Skin epidermis (tissue), 12 donors: ENCODE data around the gene GEMIN2.
"Not testable (repeated sequence)": the region's sequence is repeated elsewhere in the genome, so short reads cannot be mapped to it uniquely, and the experiment has no call there.

Source experiments
- H3K27ac ChIP-seq, 21 experiments: fragments of 200-600 bp; sonication (generic) in 11 of 21; one replicate each; pipeline ENCODE4 v1.5.0; 2020; ENCODE audit warnings: mild to moderate bottlenecking in 3 of 21, inconsistent platforms in 2 of 21, moderate library complexity in 2 of 21
- H3K4me3 ChIP-seq, 7 experiments: fragments of 200-600 bp; sonication (generic) in 2 of 7; one replicate each; pipeline ENCODE4 v1.5.0; 2020; ENCODE audit warnings: inconsistent platforms in 2 of 7, mild to moderate bottlenecking in 2 of 7, moderate library complexity in 1 of 7

Gene GEMIN2, protein sequence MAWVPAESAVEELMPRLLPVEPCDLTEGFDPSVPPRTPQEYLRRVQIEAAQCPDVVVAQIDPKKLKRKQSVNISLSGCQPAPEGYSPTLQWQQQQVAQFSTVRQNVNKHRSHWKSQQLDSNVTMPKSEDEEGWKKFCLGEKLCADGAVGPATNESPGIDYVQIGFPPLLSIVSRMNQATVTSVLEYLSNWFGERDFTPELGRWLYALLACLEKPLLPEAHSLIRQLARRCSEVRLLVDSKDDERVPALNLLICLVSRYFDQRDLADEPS

DNA sequence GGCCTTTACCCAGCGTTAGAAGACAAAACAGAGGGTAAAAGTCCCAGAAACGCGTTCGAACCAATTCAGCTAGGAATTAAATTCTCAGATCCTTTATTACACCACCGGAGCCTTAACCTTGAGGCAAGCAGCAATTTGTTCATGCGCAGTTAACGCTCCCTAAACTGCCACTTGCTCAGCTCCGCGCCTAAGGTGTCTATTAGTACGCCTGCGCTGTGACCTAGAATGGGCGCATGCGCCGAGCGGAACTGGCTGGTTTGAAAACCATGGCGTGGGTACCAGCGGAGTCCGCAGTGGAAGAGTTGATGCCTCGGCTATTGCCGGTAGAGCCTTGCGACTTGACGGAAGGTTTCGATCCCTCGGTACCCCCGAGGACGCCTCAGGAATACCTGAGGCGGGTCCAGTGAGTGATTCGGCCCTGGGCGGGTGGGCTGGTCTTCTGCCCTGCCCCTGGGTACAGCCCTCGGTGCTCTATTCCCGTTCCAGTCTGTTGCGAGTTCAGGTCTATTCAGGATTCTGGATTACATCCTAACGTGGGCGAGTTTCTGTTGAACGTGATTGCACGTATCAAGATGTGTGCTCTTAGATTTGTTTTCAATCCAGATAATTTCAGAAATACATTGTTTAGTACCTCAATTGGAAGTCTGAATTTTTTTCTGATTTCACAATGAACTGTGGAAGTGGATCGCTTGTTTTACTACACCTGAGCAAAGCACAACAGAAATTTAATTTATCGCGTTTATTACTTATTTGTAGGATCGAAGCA is at the start of gene GEMIN2:
Gene GEMIN2 (plus strand): TSS at position 251 of the 766 bp plus-strand sequence. CDS start 16 bp downstream, at position 267.
- H3K4me3 ChIP-seq: peak within 1 kb of the TSS; percentile 53 to 85 (median 65)
- H3K27ac ChIP-seq: peak within 1 kb of the TSS in 20 of 21 experiments; percentile 8 to 85 (median 66)

DNA sequence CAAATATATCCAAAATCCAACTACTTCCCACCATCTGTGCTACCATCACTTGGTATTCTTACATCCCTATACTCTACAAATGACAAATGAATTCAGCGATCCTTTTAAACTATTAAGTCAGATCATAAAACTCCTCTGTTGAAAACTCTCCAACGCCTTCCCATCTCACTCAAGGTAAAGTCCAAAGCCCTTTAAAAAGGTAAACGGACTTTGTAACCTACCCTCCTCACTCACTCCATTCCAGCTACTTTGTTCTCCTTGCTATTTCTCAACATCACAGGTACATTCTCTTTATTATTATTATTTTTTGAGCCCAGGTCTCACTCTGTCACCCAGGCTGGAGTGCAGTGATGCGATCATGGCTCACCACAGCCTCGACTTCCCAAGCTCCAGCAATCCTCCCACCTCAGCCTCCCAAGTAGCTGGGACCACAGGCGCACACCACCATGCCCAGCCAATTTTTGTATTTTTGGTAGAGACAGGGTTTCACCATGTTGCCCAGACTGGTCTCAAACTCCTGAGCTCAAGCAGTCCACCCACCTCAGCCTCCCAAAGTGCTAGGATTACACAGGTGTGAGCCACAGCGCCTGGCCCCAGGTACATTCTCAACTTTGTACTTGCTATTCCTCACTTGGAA is 44.8 kb upstream of the GEMIN2 start:
- H3K4me3 ChIP-seq, H3K27ac ChIP-seq: not testable (repeated sequence)

DNA sequence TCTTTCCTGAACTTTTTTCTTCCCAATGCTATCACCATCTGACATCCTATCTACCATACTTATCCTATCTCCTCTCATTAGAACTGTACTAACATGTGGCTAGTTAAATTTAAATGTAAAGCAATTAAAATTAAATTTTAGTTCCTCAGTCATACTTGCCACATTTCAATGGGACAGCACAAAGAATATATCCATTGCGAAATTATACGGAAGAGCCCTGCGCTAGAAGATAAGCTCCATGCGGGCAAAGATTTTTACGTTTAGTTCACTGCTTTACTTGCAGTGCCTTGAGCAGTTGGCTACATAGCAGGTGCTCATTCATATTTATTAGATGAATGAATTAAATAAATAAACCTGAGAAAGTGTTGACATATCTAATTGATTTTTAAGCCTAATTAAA is 44.2 kb upstream of the GEMIN2 start:
- H3K4me3 ChIP-seq: no peak overlapping the region
- no peak overlapping the region for H3K27ac ChIP-seq

DNA sequence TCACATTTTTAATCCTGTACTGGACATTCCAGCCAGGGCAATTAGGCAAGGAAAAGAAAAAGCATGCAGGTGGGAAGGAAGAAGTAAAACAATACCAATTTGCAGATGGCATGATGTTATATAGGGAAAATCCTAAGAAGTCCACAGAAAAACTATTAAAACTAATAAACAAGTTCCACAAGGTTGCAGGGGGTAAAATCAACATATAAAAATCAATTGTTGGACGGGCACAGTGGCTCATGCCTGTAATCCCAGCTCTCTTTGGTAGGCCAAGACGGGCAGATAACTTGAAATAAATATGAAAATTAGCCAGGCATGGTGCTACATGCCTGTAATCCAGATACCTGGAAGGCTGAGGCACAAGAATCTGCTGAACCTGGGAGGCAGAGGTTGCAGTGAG is 43.0 kb upstream of the GEMIN2 start:
- H3K4me3 ChIP-seq: no peak overlapping the region
- H3K27ac ChIP-seq: no peak overlapping the region

DNA sequence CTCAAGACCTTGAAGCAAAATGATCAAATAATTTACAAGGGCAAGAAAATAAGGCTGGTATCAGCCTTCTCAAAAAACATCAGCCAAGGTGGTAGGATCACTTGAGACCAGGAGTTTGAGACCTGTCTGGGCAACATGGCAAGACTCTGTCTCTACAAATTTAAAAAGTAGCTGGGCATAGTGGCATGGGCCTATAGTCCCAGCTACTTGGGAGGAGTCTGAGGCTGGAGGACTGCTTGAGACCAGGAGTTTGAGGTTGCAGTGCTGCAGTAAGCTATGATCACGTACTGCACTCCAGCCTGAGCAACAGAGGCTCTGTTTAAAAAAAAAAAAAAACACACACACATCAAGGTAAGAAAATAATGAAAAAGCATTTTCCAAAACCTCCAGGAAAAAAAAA is 33.2 kb upstream of the GEMIN2 start:
- Histone ChIP-seq H3K4me3 (no peak overlapping the region), H3K27ac (no peak overlapping the region)

DNA sequence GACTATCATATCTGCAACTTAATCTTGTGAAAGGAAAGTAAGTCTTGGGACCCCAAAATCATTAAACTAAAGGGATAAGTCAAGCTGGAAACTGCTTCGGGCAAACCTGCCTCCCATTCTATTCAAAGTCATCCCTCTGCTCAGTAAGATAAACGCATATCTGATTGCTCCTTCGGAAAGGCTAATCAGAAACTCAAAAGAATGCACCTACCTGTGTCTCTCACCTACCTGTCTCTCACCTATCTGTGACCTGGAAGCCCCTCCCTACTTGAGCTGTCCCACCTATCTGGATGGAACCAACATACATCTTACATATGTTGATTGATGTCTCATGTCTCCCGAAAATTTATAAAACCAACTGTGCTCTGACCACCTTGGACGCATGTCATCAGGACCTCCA is 31.0 kb upstream of the GEMIN2 start:
- Histone ChIP-seq H3K27ac (no peak overlapping the region), H3K4me3 (no peak overlapping the region)

DNA sequence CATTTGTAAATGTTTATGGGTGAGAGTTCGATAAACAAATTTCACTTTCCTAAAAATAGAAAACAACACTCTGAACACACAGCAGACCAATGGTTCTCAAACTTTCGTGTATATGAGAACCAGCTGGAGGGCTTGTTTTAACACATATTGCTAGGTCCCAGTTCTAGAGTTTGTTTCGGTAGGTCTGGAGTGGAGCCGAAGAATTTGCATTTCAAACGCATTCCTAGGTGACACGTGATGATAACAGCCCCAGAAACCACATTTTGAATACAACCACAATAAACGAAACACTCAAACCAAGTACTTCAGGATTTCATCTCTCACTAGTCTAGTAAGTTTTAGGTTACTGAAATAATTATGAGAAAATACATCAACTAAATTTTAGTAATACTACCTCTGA is 28.2 kb upstream of the GEMIN2 start:
- Histone ChIP-seq H3K27ac (no peak overlapping the region), H3K4me3 (no peak overlapping the region)

DNA sequence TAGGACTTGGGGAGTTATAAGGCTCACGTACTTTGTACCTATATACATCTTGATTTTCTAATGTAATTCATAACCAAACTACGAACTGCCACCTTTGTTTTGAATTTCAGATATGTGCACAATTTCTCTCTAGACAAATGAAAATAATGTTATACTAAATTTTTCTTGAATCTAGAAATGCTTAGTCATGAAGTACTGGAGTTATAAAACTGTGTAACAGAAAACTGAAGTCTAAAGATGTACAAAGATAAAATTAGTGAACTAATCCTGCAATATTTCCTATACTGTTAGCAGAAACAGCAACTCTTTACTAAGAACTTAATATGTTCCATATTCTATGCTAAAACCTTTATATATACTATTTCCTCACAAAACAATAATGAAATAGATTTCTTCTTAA is 26.6 kb upstream of the GEMIN2 start:
- Histone ChIP-seq H3K4me3 (no peak overlapping the region), H3K27ac (no peak overlapping the region)

DNA sequence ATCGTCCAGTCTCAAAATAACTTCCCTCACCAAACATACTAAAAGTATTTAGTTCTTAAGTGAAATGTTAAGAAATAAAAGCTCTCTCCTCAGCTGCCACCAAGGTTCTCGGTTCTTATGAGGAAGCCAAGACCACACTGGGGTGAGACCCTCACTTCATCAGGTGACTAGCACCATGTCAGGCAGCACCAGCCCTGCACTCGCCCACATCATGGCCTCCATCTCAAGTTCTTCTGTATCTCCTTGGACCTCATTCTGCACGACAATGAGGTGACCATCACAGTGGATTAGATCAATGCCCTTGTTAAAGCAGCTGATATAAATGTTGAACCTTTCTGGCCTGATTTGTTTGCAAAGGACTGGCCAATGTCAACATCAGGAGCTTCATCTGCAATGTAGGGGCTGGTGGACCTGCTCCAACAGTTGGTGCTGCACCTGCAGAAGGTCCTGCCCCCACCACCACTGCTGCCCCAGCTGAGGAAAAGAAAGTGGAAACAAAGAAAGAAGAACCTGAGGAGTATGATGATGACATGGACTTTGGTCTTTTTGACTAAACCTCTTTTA is 23.5 kb upstream of the GEMIN2 start:
- Histone ChIP-seq H3K4me3 (no peak overlapping the region), H3K27ac (no peak overlapping the region)

DNA sequence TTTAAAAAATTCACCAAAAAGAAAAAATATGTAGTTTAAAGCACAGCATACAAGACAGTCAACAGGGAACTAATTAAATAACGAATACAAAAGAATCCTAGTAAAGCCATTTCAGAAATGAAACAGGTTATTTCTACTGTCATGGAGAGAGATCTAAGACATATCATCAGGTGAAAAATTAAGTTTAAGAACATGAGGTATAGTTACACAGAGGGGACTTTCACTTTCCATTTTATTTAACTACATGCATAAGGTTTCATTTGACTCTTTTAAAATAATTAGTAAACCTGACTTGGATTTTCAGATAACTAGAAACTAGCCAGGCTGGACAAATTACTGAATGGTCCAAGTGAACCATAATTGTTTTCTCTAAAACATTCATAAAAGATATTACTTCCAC is 22.4 kb upstream of the GEMIN2 start:
- Histone ChIP-seq H3K27ac (no peak overlapping the region), H3K4me3 (no peak overlapping the region)

DNA sequence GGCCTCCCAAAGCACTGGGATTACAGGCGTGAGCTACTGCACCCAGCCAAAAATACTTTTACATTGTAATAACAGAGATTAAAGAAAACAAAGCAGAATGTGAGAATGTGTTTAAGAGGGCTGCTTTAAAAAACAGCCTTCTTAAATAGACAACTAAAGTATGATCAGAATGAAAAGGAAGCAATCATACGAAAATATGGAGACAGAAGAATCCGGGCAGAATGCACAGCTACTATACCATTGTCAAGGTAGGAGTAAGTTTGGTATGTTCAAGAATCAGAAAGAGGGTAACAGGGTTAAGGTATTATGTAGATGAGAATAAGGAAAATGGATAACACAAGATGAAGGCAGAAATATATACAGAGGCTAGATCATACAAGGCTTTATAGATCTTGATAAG is 19.6 kb upstream of the GEMIN2 start:
- no peak overlapping the region for H3K27ac ChIP-seq

DNA sequence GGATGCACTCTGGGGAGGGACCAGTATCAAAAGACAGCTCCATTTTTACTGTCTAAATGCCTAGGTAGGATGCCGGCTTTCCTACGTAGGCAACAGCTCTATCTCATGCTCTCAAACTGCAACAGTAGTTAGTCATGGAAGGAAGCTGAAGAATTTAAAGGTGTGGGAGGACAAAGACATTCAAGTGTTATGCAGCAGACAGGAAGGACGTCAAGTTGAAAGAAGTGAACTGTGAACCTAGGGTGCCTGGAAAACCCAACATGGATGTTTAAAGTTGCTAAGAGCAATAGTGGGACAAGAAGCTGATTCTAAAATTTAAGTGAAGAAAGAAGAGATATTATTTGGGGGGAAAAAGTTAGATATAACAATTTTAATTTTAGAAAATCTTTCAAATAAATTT is 17.0 kb upstream of the GEMIN2 start:
- H3K27ac ChIP-seq: no peak overlapping the region

More for the DNA sequence above, 19.6 kb upstream of the GEMIN2 start:
- no peak overlapping the region for H3K4me3 ChIP-seq

DNA sequence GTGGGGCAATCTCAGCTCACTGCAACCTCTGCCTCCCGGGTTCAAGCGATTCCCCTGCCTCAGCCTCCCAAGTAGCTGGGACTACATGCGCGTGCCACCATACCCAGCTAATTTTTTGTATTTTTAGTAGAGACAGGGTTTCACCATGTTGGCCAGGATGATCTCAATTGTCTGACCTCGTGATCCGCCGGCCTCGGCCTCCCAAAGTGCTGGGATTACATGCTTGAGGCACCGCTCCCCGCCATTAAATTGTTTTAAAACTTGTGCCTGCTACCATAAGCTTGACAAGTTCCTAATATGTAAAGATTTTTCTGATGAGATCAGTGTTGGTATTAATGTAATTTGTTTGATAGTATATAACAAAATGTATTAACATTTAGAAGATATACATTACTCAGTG is 14.9 kb upstream of the GEMIN2 start:
- not testable (repeated sequence) for H3K27ac ChIP-seq, H3K4me3 ChIP-seq

More for the DNA sequence above, 17.0 kb upstream of the GEMIN2 start:
- no peak overlapping the region for H3K4me3 ChIP-seq

DNA sequence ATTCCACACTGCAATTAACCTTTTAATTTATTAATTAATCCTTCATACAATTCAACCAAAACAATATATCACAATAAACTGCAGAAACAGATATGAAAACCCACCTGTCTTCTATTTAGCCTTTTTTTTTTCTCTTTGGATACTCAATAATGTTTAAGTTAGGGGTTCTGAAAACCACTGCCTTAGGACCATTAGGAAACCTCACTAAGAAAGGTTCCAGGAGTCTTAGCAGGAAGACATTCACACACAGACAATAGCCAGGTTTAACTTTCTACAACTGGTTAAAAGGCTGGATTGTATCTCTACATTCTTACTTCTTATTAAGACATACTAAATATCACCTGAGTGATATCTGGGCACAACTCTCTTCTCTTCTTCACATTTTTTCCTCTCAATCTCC is 14.4 kb upstream of the GEMIN2 start:
- Histone ChIP-seq H3K4me3 (no peak overlapping the region), H3K27ac (no peak overlapping the region)

DNA sequence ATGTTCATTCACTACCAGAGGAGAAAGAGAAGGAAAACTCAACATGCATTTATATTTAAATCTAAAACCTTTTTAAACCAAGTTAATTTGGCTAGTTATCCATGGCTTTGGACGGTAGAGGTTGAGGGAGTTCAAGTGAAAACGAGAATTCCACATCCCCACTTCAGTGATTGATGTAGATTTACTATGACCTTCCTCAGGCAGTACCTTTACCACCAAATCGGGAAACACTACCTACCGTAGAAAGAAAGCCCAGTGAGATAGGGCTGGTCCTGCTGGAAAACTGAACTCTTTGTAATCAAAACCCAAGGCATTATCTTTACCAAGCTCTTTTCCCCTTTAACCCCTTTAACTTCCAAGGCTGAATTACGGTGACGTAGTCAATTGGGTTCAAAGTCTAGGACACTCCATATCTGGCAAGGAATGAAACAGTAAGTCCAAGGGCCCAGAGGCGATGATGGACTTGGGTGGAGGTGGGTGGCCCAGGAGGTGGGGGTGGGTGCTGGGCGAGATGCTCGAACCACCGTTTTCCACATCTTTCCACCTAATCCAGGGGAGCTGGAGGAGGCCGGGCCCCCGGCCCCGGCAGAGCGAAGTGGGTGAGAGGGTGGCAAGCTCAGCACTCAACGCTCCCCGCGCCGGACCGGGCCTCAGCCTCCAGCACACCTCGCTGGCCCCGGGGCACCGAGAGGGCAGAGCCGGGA is 11.7 kb upstream of the GEMIN2 start:
- Histone ChIP-seq H3K27ac (peak overlapping the region; percentile 75 to 100 (median 94)), H3K4me3 (peak overlapping the region; percentile 59 to 96 (median 85))

DNA sequence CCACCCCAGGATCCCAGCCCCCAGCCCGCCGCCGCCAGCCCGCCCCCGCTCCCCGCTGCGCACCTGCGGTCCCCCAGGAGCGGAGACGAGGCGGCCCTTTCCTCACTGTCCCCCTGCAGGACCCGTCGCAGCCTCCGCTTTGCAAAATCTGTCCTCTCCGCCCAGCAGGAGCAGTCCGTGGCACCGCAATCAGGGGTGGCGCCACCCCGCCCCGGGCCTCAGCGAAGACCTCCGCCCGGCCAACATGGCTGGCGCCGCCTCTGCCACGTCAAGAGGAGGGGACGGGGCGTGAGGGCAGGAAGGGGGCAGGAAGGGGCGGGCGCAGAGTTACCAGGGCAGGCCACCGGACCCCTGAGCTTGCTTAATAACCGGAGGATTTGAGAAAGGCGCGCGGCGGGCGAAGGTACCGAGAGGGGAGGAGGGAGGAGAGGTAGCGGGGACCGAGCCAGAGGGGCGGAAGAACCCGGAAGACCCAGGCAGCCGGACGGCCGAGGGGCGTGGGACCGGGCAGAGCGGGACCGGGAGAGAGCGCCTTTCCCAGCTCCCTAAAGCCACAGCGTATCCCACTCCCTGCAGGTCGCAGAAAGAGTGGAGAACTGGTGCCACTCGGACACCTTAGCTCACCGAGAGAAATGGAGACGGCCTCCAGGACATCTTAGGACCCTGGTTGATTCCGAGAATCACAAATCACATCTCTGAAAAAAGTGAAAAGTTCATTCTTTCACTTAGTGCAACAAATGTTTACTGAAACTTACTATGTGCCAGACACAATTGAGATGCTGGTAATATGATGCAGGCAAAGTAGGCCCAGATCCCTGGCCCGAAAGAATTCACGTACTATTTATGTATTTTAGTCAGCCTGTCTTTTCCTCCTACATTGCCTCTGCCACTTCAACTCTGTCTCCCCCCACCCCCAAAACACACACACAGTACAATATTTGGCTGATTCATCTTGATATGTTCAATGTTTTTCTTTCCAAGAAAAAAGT is 10.9 kb upstream of the GEMIN2 start, which contains the start of gene SEC23A:
Gene SEC23A (minus strand): TSS at position 267 of the 989 bp plus-strand sequence. CDS start 7,117 bp downstream, outside the sequence.
- peak within 1 kb of the TSS; percentile 75 to 100 (median 94) for H3K27ac ChIP-seq

DNA sequence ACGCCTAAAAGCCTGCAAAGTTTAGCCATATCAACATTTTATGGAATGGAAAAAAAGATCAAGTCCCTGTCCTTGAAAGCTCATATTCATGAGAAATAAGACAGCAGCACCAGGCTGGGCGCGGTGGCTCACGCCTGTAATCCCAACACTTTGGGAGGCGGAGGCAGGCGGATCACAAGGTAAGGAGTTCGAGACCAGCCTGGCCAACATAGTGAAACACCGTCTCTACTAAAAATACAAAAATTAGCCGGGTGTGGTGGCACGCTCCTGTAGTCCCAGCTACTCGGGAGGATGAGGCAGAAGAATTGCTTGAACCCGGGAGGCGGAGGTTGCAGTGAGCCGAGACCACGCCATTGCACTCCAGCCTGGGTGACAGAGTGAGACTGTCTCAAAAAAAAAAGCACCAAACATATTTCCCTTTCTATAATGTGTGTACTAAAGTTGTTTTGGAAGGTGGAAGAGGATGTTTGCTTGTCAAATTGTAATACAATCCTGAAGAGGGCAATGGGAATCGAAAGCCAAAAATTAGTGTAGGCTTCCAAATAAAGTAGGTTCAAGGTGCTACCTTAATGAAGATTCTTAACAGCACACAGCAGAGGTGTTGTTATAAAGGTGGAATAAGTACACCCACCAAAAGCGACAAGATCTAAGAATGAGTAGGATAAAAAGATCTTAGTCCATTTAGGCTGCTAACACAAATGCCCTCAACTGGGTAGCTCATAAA is 9.9 kb upstream of the GEMIN2 start:
- Histone ChIP-seq H3K4me3 (peak overlapping the region; percentile 59 to 96 (median 85)), H3K27ac (peak overlapping the region in 20 of 21 experiments; percentile 2 to 100 (median 94))

More for the DNA sequence above, 10.9 kb upstream of the GEMIN2 start, which contains the start of gene SEC23A:
- H3K4me3 ChIP-seq: peak within 1 kb of the TSS; percentile 59 to 96 (median 85)

DNA sequence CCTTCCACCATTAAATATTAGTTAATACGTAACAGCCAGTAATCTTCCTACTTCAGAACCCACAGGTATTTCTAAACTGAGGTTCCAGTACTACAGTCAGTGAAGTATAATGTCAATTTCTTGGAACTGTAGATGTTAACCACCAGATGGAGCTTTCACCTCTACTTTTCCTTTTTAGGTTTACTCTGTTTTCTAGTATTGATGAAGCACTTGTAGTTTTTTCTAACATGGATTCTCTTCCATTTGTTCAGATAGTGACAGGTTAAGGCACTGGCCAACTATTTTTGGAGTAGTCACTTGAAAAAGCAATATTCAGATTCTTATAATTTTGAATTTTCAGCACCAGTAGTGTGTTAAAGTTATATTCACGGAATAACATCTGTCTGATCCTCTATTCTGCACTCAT is 6.5 kb upstream of the GEMIN2 start:
- Histone ChIP-seq H3K4me3 (no peak overlapping the region), H3K27ac (no peak overlapping the region)
